ENCODE results near the gene C6orf62. TPM values are rescaled to one million over a fixed set of nuclear protein-coding genes. Genes with fewer than 3 reads are reported as not detected.

C6orf62 gene
- total and polyA plus RNA-seq, 4 donors, result 29.6 to 58.6 (median 49.4) TPM

DNA sequence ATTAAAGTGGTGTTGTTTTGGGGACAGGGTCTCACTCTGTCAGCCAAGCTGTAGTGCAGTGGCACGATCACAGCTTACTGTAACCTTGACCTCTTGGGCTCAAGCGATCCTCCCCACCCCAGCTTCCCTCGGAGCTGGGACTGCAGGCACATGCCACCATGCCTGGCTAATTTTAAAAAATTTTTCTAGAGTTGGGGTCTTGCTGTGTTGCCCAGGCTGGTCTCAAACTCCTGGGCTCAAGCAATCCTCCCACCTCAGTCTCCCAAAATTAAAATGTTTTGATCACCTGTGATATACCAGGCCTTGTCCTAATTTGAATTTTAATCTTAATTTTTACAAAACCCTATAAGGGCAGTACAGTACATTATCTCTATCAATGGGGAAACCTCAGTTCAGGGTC, 26.5 kb downstream of the C6orf62 start:
- H3K36me3 ChIP-seq (ENCODE audit: control insufficient read depth in 4 of 4, insufficient read depth in 3 of 4, low read depth in 1 of 4, low read length in 3 of 4), result peaks cover 0 to 1% (median under 1%) of the 10 kb centered on the region in 4 donors
- H3K4me3 ChIP-seq (ENCODE audit: low read depth in 1 of 3, low read length in 3 of 3), result no peak overlapping the region
- 51% methylated on average over 3 of the region's 3 CpGs for WGBS
- peaks cover 0 to 23% (median 12%) of the 10 kb centered on the region in 4 donors for H3K4me1 ChIP-seq (ENCODE audit: control insufficient read depth in 4 of 4, insufficient read depth in 4 of 4, low read length in 3 of 4)
- no peaks in the 10 kb centered on the region for H3K9me3 ChIP-seq (ENCODE audit: control insufficient read depth in 4 of 4, low read length in 3 of 4)
- no peak for DNase-seq (ENCODE audit: low spot score)
- H3K27me3 ChIP-seq (ENCODE audit: control insufficient read depth in 4 of 4, insufficient read depth in 4 of 4, low read length in 3 of 4), result no peaks in the 10 kb centered on the region
- no peak overlapping the region for H3K27ac ChIP-seq (ENCODE audit: low read depth in 1 of 2, low read length in 2 of 2)
- no peak overlapping the region for H3K9ac ChIP-seq (ENCODE audit: low read depth in 1 of 2, low read length in 2 of 2)
- TF ChIP-seq REST (IDR thresholded peaks at IDR 0.05) (no peak), HNF4A (conservative IDR thresholded peaks at IDR 0.05) (no peak), RXRA (IDR thresholded peaks at IDR 0.05) (no peak), YY1 (IDR thresholded peaks at IDR 0.05) (no peak), JUND (IDR thresholded peaks at IDR 0.05) (no peak), GABPA (IDR thresholded peaks at IDR 0.05 in 1 of 2, conservative IDR thresholded peaks at IDR 0.05 in 1 of 2) (no peak), SP1 (IDR thresholded peaks at IDR 0.05) (no peak), EGR1 (IDR thresholded peaks at IDR 0.05; ENCODE audit: low read depth in 2 of 2) (no peak), FOXA2 (IDR thresholded peaks at IDR 0.05) (no peak)
- TF ChIP-seq, protein P1, sequence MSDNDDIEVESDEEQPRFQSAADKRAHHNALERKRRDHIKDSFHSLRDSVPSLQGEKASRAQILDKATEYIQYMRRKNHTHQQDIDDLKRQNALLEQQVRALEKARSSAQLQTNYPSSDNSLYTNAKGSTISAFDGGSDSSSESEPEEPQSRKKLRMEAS (IDR thresholded peaks at IDR 0.05), result no peak

- peaks cover 0 to 23% (median 12%) of the 10 kb centered on the region in 4 donors for H3K4me1 ChIP-seq (ENCODE audit: control insufficient read depth in 4 of 4, insufficient read depth in 4 of 4, low read length in 3 of 4)
- 45% methylated on average over 4 of the region's 4 CpGs for WGBS
These were observed 27.0 kb downstream of the C6orf62 start for GRCh38 chr6:24692003-24692402.

More at GRCh38 chr6:24692003-24692402, 27.0 kb downstream of the C6orf62 start:
- TF ChIP-seq FOXA2 (IDR thresholded peaks at IDR 0.05) (no peak), HNF4A (conservative IDR thresholded peaks at IDR 0.05) (no peak), REST (IDR thresholded peaks at IDR 0.05) (no peak), EGR1 (IDR thresholded peaks at IDR 0.05; ENCODE audit: low read depth in 2 of 2) (no peak), NR2F2 (IDR thresholded peaks at IDR 0.05) (no peak), RXRA (IDR thresholded peaks at IDR 0.05) (no peak), FOXA1 (IDR thresholded peaks at IDR 0.05) (no peak)
- TF ChIP-seq, protein P1 (IDR thresholded peaks at IDR 0.05), result no peak
- Histone ChIP-seq H3K9me3 (ENCODE audit: control insufficient read depth in 4 of 4, low read length in 3 of 4) (no peaks in the 10 kb centered on the region), H3K27ac (ENCODE audit: low read depth in 1 of 2, low read length in 2 of 2) (no peak overlapping the region), H3K36me3 (ENCODE audit: control insufficient read depth in 4 of 4, insufficient read depth in 3 of 4, low read depth in 1 of 4, low read length in 3 of 4) (peaks cover 0 to 5% (median 0%) of the 10 kb centered on the region in 4 donors), H3K9ac (ENCODE audit: low read depth in 1 of 2, low read length in 2 of 2) (no peak overlapping the region), H3K4me3 (ENCODE audit: low read depth in 1 of 3, low read length in 3 of 3) (no peak overlapping the region), H3K27me3 (ENCODE audit: control insufficient read depth in 4 of 4, insufficient read depth in 4 of 4, low read length in 3 of 4) (no peaks in the 10 kb centered on the region)
- DNase-seq (ENCODE audit: low spot score), result no peak

Measured in liver (tissue), 9 donors.